Measurements from ENCODE around the gene NLRP1. TPM values are rescaled to one million over a fixed set of nuclear protein-coding genes. Genes with fewer than 3 reads are reported as not detected.

NLRP1 gene
- total and polyA plus RNA-seq, 2 of the 13 experiments (the other 11 are each of a cell fraction or from before 2014, with no cell fraction given), result 3.4 to 3.7 TPM

- TF ChIP-seq THRA (CRISPR knock-in tag; IDR thresholded peaks at IDR 0.05; ENCODE audit: borderline replicate concordance) (no peak), ZFP36L1 (CRISPR knock-in tag; IDR thresholded peaks at IDR 0.05) (no peak), ETV5 (CRISPR knock-in tag; IDR thresholded peaks at IDR 0.05; ENCODE audit: borderline replicate concordance) (peak; percentile 8; the same call in 1 of the 2 replicates), HNF1A (IDR thresholded peaks at IDR 0.05; ENCODE audit: low read depth) (no peak), HNF1A (CRISPR knock-in tag; IDR thresholded peaks at IDR 0.05; ENCODE audit: borderline replicate concordance) (no peak), HNF4A (CRISPR knock-in tag; IDR thresholded peaks at IDR 0.05) (peak; percentile 93), TCF7L2 (IDR thresholded peaks at IDR 0.05; ENCODE audit: low read depth, low read length) (no peak), DNMT3B (CRISPR knock-in tag; conservative IDR thresholded peaks at IDR 0.05) (no peak), ZNF143 (CRISPR knock-in tag; IDR thresholded peaks at IDR 0.05) (no peak), KAT7 (CRISPR knock-in tag; IDR thresholded peaks at IDR 0.05; ENCODE audit: borderline replicate concordance) (no peak), MXD3 (CRISPR knock-in tag; IDR thresholded peaks at IDR 0.05) (no peak), ZKSCAN5 (CRISPR knock-in tag; IDR thresholded peaks at IDR 0.05) (no peak), ZNF780A (CRISPR knock-in tag; IDR thresholded peaks at IDR 0.05) (no peak), ZNF572 (CRISPR knock-in tag; IDR thresholded peaks at IDR 0.05) (no peak), CC2D1A (CRISPR knock-in tag; IDR thresholded peaks at IDR 0.05) (no peak), ZNF12 (CRISPR knock-in tag; IDR thresholded peaks at IDR 0.05) (no peak), ZNF629 (CRISPR knock-in tag; conservative IDR thresholded peaks at IDR 0.05) (no peak), TSC22D2 (CRISPR knock-in tag; IDR thresholded peaks at IDR 0.05; ENCODE audit: borderline replicate concordance) (no peak), ZNF136 (CRISPR knock-in tag; IDR thresholded peaks at IDR 0.05; ENCODE audit: low read depth) (no peak), ZNF678 (CRISPR knock-in tag; IDR thresholded peaks at IDR 0.05) (no peak), JARID2 (CRISPR knock-in tag; IDR thresholded peaks at IDR 0.05; ENCODE audit: insufficient replicate concordance) (no peak), FOSL2 (CRISPR knock-in tag; IDR thresholded peaks at IDR 0.05) (peak; percentile 98), CREB3 (CRISPR knock-in tag; IDR thresholded peaks at IDR 0.05) (no peak), XBP1 (CRISPR knock-in tag; IDR thresholded peaks at IDR 0.05) (no peak)
These were observed 68.1 kb downstream of the NLRP1 start (continued) for GRCh38 chr17:5516060-5516792.

Data from HepG2 (cell line).